Transverse colon (tissue), 4 donors: ENCODE data around the gene ZNF430. TPM values are rescaled to one million over a fixed set of nuclear protein-coding genes. Genes with fewer than 3 reads are reported as not detected.

Experiments
- DNase-seq: peaks from one replicate; pipeline ENCODE4 v3.0.0-alpha.2; 2019
- H3K27ac ChIP-seq, 4 donors: fragments of 200-600 bp; sonication (generic); 2 replicates each; pipeline ENCODE4 v1.5.1; 2016 to 2018; ENCODE audit warnings: inconsistent platforms in 4 of 4
- H3K27me3 ChIP-seq: fragments of 200-600 bp; sonication (generic); 2 replicates; pipeline ENCODE4 v1.5.1; 2017; ENCODE audit warnings: inconsistent platforms
- H3K36me3 ChIP-seq, 4 donors: fragments of 200-600 bp; sonication (generic); 2 replicates each; pipeline ENCODE4 v1.5.1; 2017 to 2019; ENCODE audit warnings: inconsistent platforms in 4 of 4
- H3K4me1 ChIP-seq, 4 donors: fragments of 200-600 bp; sonication (generic); 2 replicates each; pipeline ENCODE4 v1.5.1; 2017 to 2020; ENCODE audit warnings: inconsistent platforms in 4 of 4
- H3K4me3 ChIP-seq, 4 donors: fragments of 200-600 bp; sonication (generic); 1 replicate in 1 of 4; 2 replicates in 3 of 4; pipeline versions ENCODE4 v1.5.1 to v1.6.1; 2017 to 2019; ENCODE audit warnings: inconsistent platforms in 4 of 4
- H3K9me3 ChIP-seq, 2 donors: fragments of 200-600 bp; sonication (generic); 2 replicates each; pipeline ENCODE4 v1.5.1; 2017 to 2019; ENCODE audit warnings: inconsistent platforms in 2 of 2
- CTCF ChIP-seq, 5 experiments: fragments of 200-600 bp in 3 of 5; fragments of 450-650 bp in 2 of 5; sonication (generic) in 3 of 5; IDR thresholded peaks; 1 replicate in 2 of 5; 2 replicates in 3 of 5; pipeline ENCODE4 v1.5.1; 2016 to 2017; ENCODE audit warnings: antibody characterized with exemption in 5 of 5, inconsistent platforms in 3 of 5, mild to moderate bottlenecking in 2 of 5, moderate library complexity in 1 of 5
- EP300 ChIP-seq: sonication (generic); formaldehyde crosslinking; IDR thresholded peaks from one replicate; pipeline ENCODE4 v1.6.1; 2017; ENCODE audit warnings: antibody characterized with exemption, low read depth
- POLR2A ChIP-seq: fragments of 450-650 bp; IDR thresholded peaks from one replicate; pipeline ENCODE4 v1.6.1; 2016; ENCODE audit warnings: antibody characterized with exemption, mild to moderate bottlenecking, moderate library complexity
- POLR2AphosphoS5 ChIP-seq, 3 donors: sonication (generic); formaldehyde crosslinking; IDR thresholded peaks; one replicate each; pipeline ENCODE4 v1.6.1; 2016; ENCODE audit warnings: antibody characterized with exemption in 3 of 3
- WGBS, 2 donors: methylation state at CpG; one replicate each; pipeline ENCODE4 v1.1.5; 2018; ENCODE audit warnings: low coverage in 1 of 2; 5-methylcytosine and 5-hydroxymethylcytosine counted together
- in situ Hi-C, 4 donors: fragments of 200-750 bp; cut with MboI; loops; one replicate each; pipeline versions ENCODE4 v1.15.0 to v1.15.1; 2017; ENCODE audit warnings: low sequenced_read_pairs in 3 of 4, low pct_ligation_motif_present in 1 of 4, low pct_unique_long_range_greater_than_20kb in 1 of 4
- intact Hi-C: fragments of 100-400 bp; cut with DNase I; formaldehyde crosslinking; loops from one replicate; pipeline ENCODE4 v1.15.1; 2023; ENCODE audit warnings: low total_unique reads
- total RNA-seq, 4 donors: library from RNA; depleted of rRNA; stranded (reverse); fragments of >200 nt; gene quantifications; one replicate each; pipeline ENCODE4 v1.1.0, GENCODE V29; 2016

The ZNF430 gene
- total RNA-seq, 4 donors from 2014 or later: 2.2 to 8.3 (median 4.3) TPM

GRCh38 chr19:21023901-21024300 lies 3.4 kb downstream of the ZNF430 start:
- H3K4me3 ChIP-seq: no peak overlapping the region
- in situ Hi-C loops: no loop called here
- H3K4me1 ChIP-seq: peaks cover 0 to 27% (median 2%) of the 10 kb centered on the region in 4 donors
- H3K27ac ChIP-seq: no peak overlapping the region
- no peak for DNase-seq
- peaks cover 0 to 40% (median 0%) of the 10 kb centered on the region in 4 donors for H3K36me3 ChIP-seq
- H3K27me3 ChIP-seq: no peaks in the 10 kb centered on the region
- intact Hi-C loops: no loop called here
- no peak for TF ChIP-seq POLR2AphosphoS5 (IDR thresholded peaks at IDR 0.05)
- TF ChIP-seq CTCF (IDR thresholded peaks at IDR 0.05): no peak
- TF ChIP-seq POLR2A: no peak
- no peak for TF ChIP-seq EP300
- no peaks in the 10 kb centered on the region for H3K9me3 ChIP-seq

- intact Hi-C loops: no loop called here
- Histone ChIP-seq H3K36me3 (peaks cover 0 to 43% (median 4%) of the 10 kb centered on the region in 4 donors), H3K4me3 (no peak overlapping the region), H3K9me3 (no peaks in the 10 kb centered on the region), H3K4me1 (peaks cover 0 to 6% (median 0%) of the 10 kb centered on the region in 4 donors), H3K27me3 (no peaks in the 10 kb centered on the region), H3K27ac (no peak overlapping the region)
- TF ChIP-seq POLR2AphosphoS5 (IDR thresholded peaks at IDR 0.05) (no peak), POLR2A (no peak), EP300 (no peak), CTCF (IDR thresholded peaks at IDR 0.05) (no peak)
- DNase-seq: no peak
- in situ Hi-C loops: no loop called here
Measured at GRCh38 chr19:21028969-21029268, 8.5 kb downstream of the ZNF430 start.

- Histone ChIP-seq H3K27me3 (no peaks in the 10 kb centered on the region), H3K9me3 (peaks cover 35 to 38% of the 10 kb centered on the region in 2 donors), H3K27ac (no peak overlapping the region), H3K36me3 (peaks cover 0 to 54% (median 19%) of the 10 kb centered on the region in 4 donors), H3K4me1 (no peaks in the 10 kb centered on the region), H3K4me3 (no peak overlapping the region)
- in situ Hi-C loops: no loop called here
- no peak for TF ChIP-seq CTCF (IDR thresholded peaks at IDR 0.05)
- TF ChIP-seq POLR2A: no peak
- intact Hi-C loops: no loop called here
- no peak for DNase-seq
Measured at GRCh38 chr19:21045028-21045427, 24.6 kb downstream of the ZNF430 start.

GRCh38 chr19:21046489-21046888 lies 26.0 kb downstream of the ZNF430 start:
- DNase-seq: no peak
- H3K4me1 ChIP-seq: no peaks in the 10 kb centered on the region
- TF ChIP-seq POLR2AphosphoS5 (IDR thresholded peaks at IDR 0.05) (no peak), CTCF (IDR thresholded peaks at IDR 0.05) (no peak)
- peaks cover 0 to 49% (median 19%) of the 10 kb centered on the region in 4 donors for H3K36me3 ChIP-seq
- no peak overlapping the region for H3K4me3 ChIP-seq
- 94 to 96% methylated on average over 3 of the region's 3 CpGs for WGBS, 2 donors
- intact Hi-C loops: no loop called here
- H3K9me3 ChIP-seq: peaks cover 36 to 39% of the 10 kb centered on the region in 2 donors
- H3K27ac ChIP-seq: no peak overlapping the region
- no peaks in the 10 kb centered on the region for H3K27me3 ChIP-seq
- in situ Hi-C loops: no loop called here
